GM04503 (cell line): ENCODE data around the gene GPR35.
"Not testable (repeated sequence)": the region's sequence is repeated elsewhere in the genome, so short reads cannot be mapped to it uniquely, and the experiment has no call there.

Experiments used
- DNase-seq: peaks from one replicate; pipeline ENCODE4 v3.0.0-alpha.2; 2012; ENCODE audit warnings: low read depth

The GPR35 gene

DNA sequence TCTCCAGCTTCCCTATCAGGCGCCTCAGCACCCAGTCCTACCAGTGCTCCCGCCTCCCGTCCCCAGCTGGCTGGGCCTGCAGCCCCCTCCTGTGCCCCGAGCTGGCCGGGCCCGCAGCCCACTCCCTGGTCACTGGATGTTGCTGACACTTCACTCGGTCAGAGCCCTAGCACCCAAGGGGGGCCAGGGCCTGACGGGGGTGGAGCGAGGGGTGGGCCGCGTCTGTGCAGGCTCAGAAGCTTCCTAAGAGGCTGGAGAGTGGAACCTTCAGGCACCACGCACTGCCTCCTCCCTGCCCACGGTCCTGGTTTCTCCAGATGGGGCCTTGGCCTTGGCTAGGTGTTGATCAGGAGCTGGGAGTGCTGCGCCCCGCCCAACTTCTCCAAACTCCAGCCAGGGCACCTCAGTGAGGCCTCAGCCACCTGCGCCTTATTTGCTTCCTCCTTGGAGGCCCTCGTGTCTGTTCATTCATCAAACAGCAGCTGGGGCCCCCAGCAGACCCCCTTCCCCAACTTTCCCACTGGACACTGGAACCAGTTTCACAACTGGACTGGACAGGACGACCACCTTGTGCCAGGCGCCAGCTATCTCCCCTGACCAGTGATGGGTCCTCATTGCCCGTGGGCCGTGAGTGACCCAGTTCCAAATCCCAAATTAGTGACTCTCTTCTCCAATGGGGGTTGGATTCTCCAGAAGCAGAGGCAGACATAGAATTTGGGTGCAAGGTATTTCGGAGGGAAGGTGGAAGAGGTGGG lies 22.0 kb upstream of the GPR35 start:
- DNase-seq = no peak

DNA sequence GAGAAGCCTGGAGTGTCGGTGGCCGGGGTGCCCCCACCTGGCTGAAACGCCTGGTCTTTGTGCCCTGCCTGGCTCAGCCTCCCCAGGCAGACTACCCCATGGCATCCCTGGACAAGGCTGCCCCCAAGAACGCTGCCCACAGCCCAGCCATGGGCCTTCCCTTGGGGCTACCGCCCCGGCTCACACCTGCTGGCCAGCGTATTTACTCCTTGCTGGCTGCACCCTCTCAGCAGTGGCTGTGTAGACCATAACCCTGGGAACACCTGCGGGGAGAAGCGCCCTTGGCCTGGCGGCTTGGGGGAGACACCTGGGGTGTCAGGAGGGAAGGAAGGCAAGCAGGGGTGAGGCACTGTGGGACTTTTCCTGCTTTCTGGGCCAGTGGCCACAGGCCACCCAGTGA lies 21.4 kb upstream of the GPR35 start:
- DNase-seq = no peak

DNA sequence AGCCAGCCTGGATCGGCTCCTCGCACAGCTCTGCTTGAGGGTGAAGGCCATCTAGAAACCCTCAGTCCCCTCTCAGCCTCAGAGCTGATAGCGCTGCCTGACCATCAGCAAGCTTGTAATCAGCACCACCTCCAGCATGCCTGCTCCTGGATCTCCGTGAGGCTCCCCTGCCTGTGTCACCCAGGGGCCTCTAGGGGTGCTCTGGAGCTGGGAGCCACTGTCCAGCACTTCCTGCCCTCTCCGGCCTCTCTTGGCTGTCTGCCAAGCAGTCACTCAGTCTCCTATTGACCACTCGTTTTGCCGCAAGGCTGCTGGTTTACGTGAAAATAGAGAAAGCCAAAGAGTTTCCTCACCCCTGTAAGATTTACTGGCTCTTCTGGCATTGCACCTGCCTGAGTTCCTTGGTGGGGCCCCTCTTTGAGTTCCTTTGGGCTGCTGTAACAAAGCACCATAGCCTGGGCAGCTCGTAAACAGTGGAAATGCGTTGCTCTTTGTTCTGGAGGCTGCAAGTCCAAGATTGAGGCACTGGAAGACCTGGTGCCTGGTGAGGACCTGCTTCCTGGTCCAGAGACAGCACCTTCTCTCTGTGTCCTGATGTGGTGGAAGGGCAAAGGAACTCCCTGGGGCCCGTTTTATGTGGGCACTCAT lies 20.9 kb upstream of the GPR35 start:
- no peak for DNase-seq

DNA sequence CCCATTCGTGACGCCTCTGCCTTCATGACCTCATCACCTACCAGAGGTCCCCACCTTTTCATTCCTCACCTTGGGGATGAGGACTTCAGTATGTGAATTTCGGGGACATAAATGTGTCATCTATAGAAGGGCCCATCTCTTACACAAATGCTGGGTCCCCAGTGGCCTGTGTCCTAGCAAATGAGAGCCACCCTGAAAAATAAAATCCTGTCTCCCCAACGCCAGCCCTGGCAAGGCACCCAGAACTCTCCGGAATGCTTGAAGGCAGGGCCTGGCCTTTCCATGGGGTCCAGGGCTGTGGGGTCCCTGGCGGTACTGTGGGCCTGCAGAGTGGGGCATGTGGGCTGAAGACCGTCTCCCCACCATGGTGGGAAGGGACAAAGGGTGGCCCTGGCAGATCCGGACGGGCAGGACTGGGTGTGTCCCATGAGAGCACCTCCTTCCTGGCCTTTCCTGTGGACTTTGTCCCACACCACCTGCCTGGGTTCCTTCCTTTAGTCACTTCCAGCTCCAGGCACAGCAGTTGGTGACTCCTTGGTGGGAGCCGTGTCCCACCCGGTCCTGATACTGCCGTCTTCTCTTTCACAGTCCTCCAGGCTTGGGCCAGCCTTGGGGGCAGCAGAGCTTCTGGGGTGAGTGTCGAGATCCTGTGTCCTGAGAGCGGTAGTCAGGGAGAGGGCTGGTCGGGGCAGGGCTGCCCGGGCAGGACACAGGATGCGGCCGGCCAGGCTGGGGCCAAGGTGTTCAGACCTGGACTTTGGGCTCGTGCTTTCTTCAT lies 20.2 kb upstream of the GPR35 start:
- DNase-seq = no peak

GRCh38 chr2:240605867-240606743 lies 19.2 kb upstream of the GPR35 start:
- DNase-seq = no peak

DNA sequence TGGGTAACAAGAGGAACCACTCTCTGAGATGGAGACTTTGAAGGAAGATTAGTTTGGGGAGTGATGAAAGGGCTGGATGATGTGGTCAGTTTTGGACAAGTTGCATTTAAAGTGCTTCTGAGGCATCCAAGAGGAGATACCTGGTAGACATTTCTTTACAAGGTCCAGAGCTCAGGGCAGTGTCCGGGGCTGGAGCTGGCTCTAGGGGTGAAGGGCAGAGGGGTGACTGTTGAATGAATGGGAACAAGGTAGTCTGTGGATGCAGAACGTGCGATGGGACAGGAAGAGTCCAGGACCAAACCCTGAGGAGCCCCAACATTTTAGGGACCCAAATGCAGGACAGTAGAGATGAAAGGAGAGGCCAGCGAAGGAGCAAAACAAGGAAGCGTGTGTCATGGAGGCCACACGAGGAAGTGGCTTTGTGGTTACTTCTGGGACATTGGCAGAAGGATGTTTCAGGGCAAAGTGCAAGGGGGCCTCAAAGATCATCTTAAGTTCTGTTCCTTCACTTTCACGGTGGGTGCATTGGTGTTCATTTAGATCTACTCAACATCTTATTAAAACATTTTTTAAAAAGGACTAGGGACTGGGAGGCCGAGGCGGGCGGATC lies 13.6 kb upstream of the GPR35 start:
- DNase-seq = no peak

DNA sequence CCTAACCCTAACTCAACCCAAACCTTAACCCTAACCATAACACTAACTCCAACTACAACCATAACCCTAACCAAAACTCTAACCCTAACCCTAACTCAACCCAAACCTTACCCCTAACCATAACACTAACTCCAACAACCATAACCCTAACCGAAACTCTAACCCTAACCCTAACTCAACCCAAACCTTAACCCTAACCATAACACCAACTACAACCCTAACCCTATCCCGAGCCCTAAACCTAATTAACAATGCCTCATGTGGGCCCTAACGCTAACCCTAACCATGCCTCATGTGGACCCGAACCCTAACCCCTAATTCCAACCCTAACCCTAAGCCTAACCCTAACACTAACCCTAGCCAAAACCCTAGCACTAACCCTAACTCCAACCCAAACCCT lies 11.5 kb upstream of the GPR35 start:
- DNase-seq = no peak

DNA sequence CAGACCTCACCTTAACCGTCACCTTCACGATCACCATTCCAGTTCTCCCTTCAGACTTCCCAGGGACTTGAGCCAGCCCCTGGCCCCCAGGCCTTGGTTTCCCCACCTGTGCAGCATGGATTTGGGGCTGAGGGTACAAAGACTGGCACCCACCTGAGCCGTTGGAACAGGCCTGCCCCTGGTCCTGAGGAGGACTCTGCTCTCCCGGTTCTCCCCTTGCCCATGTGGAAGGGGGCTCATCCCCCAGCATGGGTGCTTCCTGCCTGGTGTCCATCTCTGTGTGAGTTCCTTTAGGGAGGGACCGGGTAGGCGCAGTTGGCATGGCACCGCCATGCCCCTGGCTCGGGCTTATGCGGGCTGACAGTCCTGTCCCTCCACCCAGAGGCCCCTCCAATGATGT lies 10.9 kb upstream of the GPR35 start:
- DNase-seq = no peak

- no peak for DNase-seq
Observed at GRCh38 chr2:240615396-240615795, 9.9 kb upstream of the GPR35 start.

DNA sequence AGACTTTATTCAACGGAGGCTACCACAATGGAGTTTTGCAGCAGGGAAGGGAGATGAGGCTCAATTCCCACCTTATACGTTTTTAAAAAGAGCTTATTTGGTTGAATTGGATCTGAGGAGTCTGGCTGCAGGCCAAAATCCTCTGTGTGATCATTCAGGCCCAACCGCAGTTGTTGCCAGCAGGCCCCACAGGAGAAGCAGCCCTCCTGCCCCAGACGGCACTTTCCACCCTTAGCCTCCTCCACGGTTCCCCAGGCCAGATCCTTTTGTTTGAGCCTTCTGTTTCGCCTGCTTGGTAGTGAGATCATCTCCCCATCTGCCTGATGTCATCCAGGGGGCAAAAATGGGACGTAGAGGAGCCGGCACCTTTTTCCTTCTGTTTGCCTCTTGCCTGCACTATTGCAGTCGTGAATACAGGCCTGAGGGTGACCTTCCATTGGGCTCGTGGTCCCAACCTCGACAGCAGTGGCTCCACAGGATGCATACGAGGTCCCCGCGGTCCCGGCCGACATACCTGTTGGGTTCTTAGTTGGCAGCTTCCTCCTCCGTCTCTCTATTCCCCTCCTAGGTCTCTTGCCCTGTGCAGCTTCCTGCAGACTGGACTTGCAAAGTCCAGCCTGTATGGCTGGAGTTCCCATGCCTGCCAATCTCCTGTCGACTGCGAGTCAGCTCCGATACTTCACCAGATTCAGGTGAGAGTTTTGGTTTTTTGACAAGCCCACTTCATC lies 9.3 kb upstream of the GPR35 start:
- no peak for DNase-seq

DNA sequence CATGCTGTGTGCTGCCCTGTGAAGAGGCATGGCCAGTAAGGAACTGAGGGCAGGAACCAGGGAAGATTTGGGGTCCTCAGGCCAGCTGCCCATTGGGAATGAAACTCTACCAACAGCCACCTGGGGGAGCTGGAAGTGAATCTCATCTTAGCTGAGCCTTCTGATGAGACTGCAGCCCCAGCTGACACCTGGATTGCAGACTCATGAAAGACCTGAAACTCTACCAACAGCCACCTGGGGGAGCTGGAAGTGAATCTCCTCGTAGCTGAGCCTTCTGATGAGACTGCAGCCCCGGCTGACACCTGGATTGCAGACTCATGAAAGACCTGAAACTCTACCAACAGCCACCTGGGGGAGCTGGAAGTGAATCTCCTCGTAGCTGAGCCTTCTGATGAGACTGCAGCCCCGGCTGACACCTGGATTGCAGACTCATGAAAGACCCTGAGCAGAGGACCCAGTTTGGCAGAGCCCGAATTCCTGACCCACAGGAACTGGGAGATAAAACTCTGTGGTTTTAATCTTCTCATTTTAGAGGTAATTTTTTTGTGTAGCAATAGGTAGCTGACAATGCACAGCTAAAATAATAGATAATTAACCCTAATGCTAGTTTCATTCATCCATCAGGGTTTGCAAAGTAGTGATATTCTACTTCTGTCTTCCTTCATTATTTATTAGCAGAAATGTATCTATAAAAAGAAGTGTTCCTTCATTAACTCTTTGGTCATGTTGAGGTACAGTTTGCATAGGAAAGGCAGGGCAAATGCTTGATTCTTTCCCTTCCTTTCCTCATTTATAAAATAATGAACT lies 8.2 kb upstream of the GPR35 start:
- DNase-seq = not testable (repeated sequence)

GRCh38 chr2:240618776-240619175 lies 6.5 kb upstream of the GPR35 start:
- DNase-seq = no peak

DNA sequence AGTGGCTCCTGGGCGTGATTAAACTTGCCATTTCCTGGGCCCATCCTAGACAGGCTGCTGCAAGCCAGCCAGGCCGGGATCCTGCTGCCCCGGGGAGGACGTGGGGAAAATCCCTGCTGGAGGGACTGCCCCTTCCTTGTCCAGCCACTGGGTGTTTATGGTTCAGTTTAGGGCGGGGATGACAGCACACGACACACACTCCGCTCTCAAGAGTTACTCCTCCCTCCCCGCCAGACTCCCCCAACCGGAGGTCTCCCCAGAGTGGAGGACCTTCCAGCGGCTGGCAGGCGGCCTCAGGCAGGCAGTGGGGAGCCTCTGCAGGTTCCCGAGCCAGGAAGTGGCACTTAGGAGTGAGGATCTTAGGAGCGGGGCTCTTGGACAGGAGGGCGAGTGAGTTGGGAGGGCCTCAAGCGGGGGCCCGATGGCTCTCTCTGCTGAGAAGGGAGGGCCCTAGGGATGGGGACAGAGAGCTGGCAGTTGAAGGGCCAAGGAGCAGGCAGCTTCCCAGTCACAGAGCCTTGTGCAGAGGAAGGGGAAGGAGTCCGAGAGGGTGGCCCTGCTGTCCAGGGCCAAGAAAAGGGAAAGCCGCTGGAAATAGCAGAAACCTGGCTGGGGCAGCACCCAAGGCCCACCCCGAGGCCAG lies 5.7 kb upstream of the GPR35 start:
- DNase-seq = no peak

DNA sequence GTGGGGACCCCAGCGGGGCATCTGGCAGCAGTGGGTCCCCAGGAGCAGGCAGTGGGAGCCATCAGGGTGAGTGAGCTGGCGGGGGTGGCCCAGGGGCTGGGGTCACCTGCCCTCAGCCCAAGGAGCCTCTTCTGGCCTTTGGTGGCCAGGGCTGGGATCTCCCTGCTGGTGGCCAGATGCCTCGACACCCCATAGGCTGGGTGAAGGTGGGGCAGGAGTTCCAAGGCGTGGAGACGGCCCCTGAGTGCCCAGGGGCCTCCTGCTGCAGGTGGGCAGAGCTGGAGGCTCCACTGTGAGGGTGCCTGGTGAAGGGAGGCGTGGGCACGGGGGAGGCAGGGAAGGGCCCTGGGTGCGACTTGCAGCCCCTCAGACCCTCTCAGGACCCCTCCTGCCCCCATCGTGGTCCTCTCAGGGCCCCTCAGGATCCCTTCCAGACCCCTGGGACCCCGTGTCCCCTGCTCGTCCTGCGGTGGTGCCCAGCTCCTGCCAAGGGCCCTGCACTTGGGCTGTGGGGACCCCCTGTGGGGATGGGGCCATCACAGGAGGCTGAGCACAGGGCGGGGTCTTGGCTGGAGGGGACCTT lies 5.0 kb upstream of the GPR35 start:
- DNase-seq = no peak

DNA sequence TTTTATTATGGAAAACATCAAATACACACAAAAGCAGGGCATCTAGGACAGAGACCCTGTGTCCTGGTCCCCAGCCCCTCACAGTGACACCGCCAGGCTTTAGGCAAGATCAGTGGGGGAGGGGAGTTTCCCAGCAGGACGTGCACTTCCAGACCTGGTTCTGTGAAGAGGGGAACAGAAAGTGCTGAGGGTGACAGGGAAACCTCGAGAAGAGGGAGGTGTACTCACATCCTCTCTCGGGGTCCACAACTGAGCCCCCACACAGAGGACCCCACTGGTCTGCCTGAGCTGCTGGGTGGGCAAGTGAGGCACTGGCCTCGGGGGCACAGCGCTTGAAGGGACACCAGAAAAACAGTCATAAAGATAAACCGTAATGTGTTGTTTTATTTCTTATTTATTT lies 4.4 kb upstream of the GPR35 start:
- no peak for DNase-seq

GRCh38 chr2:240622060-240622411 lies 3.2 kb upstream of the GPR35 start:
- DNase-seq = no peak

DNA sequence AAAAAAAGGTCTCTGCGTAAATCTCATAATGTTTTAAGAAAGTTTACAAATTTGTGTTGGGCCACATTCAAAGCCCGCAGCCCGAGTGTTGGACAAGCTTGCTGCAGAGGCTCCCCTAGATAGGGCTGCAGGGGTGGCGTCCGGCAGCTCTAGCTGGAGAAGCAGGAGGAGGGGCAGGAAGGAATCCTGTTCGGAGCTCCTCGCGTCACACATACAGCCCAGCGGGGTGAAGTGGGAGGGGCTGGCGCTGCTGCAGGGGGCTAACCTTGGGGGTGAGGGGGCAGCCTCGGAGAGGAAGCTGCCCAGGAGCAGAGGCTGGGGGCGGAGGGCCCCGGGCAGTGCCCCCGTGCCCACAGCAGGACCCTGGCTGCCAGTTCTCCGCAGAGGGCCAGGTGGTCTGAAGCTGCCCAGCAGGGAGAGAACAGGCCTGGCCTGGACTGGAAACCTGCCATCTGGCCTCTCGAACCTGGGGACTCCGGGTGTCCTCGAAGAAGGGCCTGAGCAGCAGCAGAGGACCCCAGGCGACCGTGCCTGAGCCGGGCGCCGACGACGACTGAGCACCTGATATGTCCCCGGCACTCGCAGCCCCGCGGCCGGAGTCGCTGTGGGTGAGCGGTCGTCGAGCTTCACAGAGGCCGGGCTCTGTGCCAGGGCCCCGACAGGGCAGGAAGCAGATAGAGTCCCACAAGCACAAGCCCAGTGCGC lies 2.6 kb upstream of the GPR35 start:
- DNase-seq = no peak

DNA sequence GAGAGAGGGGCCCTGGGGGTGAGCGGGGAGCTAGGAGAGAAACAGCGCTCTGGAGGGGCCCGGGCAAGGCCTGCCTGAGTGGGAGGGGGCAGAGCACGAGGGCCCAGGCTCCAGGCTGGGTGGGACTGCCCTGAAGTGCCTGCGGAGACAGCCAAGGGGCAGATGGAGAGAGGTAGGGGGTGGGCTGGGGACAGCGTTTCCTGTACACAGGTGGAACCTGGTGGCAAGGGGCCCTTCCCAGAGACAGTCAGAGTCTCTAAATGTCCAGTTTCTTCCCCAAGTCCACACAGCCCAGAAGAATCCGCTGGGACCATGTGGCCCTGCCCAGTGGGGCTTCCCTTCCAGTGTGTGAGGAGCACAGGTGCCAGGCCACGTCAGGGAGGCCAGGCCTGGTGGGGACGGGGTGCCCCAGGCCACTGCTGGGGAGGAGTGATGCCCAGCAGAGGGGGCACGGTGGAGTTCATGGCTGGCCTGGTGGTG lies 1.7 kb upstream of the GPR35 start:
- no peak for DNase-seq
